Measurements from ENCODE around the gene XRN2. TPM values are rescaled to one million over a fixed set of nuclear protein-coding genes. Genes with fewer than 3 reads are reported as not detected.

XRN2 gene
- polyA plus RNA-seq, 1 donor from 2014 or later: 142 TPM

DNA sequence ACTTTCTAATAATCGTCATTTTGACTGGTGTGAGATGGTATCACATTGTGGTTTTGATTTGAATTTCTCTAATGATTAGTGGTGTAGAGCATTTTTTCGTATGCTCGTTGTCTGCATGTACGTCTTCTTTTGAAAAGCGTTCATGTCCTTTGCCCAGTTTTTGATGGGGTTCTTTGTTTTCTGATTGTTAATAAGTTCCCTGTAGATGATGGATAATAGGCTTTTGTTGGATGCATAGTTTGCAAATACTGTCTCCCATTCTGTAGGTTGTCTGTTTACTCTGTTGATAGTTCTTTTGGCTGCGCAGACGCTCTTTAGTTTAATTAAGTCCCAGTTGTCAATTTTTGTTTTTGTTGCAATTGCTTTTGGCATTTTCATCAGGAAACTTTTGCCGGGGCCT is 32.3 kb upstream of the XRN2 start:
- H3F3A ChIP-seq (ENCODE audit: insufficient read depth, low read length, poor library complexity, severe bottlenecking): no peaks in the 10 kb centered on the region
- H3K27ac ChIP-seq (ENCODE audit: low read length): no peak overlapping the region
- no peak overlapping the region for H3K9ac ChIP-seq (ENCODE audit: low read length)
- no peak overlapping the region for H3K4me2 ChIP-seq (ENCODE audit: low read length)
- no peaks in the 10 kb centered on the region for H3K9me3 ChIP-seq (ENCODE audit: low read length)
- no peak overlapping the region for H3K4me3 ChIP-seq (ENCODE audit: low read length)
- no peaks in the 10 kb centered on the region for H3K79me2 ChIP-seq (replicated peaks; ENCODE audit: insufficient read depth, low read length)
- TF ChIP-seq MXI1 (conservative IDR thresholded peaks at IDR 0.05; ENCODE audit: poor library complexity, severe bottlenecking): no peak
- TF ChIP-seq RAD21 (conservative IDR thresholded peaks at IDR 0.05): no peak
- TF ChIP-seq, protein P1, sequence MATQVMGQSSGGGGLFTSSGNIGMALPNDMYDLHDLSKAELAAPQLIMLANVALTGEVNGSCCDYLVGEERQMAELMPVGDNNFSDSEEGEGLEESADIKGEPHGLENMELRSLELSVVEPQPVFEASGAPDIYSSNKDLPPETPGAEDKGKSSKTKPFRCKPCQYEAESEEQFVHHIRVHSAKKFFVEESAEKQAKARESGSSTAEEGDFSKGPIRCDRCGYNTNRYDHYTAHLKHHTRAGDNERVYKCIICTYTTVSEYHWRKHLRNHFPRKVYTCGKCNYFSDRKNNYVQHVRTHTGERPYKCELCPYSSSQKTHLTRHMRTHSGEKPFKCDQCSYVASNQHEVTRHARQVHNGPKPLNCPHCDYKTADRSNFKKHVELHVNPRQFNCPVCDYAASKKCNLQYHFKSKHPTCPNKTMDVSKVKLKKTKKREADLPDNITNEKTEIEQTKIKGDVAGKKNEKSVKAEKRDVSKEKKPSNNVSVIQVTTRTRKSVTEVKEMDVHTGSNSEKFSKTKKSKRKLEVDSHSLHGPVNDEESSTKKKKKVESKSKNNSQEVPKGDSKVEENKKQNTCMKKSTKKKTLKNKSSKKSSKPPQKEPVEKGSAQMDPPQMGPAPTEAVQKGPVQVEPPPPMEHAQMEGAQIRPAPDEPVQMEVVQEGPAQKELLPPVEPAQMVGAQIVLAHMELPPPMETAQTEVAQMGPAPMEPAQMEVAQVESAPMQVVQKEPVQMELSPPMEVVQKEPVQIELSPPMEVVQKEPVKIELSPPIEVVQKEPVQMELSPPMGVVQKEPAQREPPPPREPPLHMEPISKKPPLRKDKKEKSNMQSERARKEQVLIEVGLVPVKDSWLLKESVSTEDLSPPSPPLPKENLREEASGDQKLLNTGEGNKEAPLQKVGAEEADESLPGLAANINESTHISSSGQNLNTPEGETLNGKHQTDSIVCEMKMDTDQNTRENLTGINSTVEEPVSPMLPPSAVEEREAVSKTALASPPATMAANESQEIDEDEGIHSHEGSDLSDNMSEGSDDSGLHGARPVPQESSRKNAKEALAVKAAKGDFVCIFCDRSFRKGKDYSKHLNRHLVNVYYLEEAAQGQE (IDR thresholded peaks at IDR 0.05; ENCODE audit: borderline replicate concordance): no peak
- TF ChIP-seq EZH2 (IDR thresholded peaks at IDR 0.05; ENCODE audit: borderline replicate concordance, insufficient read depth, low read length, poor library complexity, severe bottlenecking): no peak
- no peak for TF ChIP-seq EP300 (conservative IDR thresholded peaks at IDR 0.05; ENCODE audit: poor library complexity, severe bottlenecking)
- TF ChIP-seq POLR2AphosphoS5 (IDR thresholded peaks at IDR 0.05): no peak
- no peak for TF ChIP-seq SMC3 (conservative IDR thresholded peaks at IDR 0.05; ENCODE audit: poor library complexity)
- TF ChIP-seq TAF1 (IDR thresholded peaks at IDR 0.05; ENCODE audit: low read depth): no peak
- TF ChIP-seq, protein P2, sequence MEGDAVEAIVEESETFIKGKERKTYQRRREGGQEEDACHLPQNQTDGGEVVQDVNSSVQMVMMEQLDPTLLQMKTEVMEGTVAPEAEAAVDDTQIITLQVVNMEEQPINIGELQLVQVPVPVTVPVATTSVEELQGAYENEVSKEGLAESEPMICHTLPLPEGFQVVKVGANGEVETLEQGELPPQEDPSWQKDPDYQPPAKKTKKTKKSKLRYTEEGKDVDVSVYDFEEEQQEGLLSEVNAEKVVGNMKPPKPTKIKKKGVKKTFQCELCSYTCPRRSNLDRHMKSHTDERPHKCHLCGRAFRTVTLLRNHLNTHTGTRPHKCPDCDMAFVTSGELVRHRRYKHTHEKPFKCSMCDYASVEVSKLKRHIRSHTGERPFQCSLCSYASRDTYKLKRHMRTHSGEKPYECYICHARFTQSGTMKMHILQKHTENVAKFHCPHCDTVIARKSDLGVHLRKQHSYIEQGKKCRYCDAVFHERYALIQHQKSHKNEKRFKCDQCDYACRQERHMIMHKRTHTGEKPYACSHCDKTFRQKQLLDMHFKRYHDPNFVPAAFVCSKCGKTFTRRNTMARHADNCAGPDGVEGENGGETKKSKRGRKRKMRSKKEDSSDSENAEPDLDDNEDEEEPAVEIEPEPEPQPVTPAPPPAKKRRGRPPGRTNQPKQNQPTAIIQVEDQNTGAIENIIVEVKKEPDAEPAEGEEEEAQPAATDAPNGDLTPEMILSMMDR (IDR thresholded peaks at IDR 0.05; ENCODE audit: poor library complexity, severe bottlenecking): no peak
- no peaks in the 10 kb centered on the region for H3K36me3 ChIP-seq (ENCODE audit: insufficient read depth, low read length)
- no peak overlapping the region for H2AFZ ChIP-seq (ENCODE audit: low read depth, low read length)
- H3K9me2 ChIP-seq (ENCODE audit: insufficient read depth, low read length): no peaks in the 10 kb centered on the region
- H4K20me1 ChIP-seq (ENCODE audit: insufficient read depth): no peaks in the 10 kb centered on the region
- no peaks in the 10 kb centered on the region for H3K27me3 ChIP-seq (ENCODE audit: insufficient read depth, low read depth, low read length)

DNA sequence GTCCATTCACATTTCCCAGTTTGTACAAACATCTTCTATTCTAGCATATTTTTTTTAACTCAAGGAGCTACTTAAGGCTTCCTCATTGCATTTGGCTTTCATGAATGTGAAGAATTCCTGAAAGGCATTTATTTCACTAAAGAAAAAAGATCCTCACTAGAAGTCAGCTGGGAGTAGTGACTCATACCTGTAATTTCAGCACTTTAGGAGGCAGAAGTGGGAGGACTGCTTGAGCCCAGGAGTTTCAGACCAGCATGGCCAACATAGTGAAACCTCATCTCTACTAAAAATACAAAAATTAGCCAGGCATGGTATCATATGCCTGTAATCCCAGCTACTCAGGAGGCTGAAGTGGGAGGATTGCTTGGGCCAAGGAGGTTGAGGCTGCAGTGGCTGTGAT is 30.9 kb upstream of the XRN2 start:
- Histone ChIP-seq H3K4me2 (ENCODE audit: low read length) (no peak overlapping the region), H3K36me3 (ENCODE audit: insufficient read depth, low read length) (no peaks in the 10 kb centered on the region), H3K27ac (ENCODE audit: low read length) (no peak overlapping the region), H4K20me1 (ENCODE audit: insufficient read depth) (no peaks in the 10 kb centered on the region), H3K9ac (ENCODE audit: low read length) (no peak overlapping the region), H3K27me3 (ENCODE audit: insufficient read depth, low read depth, low read length) (no peaks in the 10 kb centered on the region), H3K4me3 (ENCODE audit: low read length) (no peak overlapping the region), H3K9me2 (ENCODE audit: insufficient read depth, low read length) (no peaks in the 10 kb centered on the region), H3K9me3 (ENCODE audit: low read length) (no peaks in the 10 kb centered on the region), H2AFZ (ENCODE audit: low read depth, low read length) (no peak overlapping the region), H3F3A (ENCODE audit: insufficient read depth, low read length, poor library complexity, severe bottlenecking) (no peaks in the 10 kb centered on the region), H3K79me2 (replicated peaks; ENCODE audit: insufficient read depth, low read length) (no peaks in the 10 kb centered on the region)
- TF ChIP-seq POLR2AphosphoS5 (IDR thresholded peaks at IDR 0.05) (no peak), TAF1 (IDR thresholded peaks at IDR 0.05; ENCODE audit: low read depth) (no peak), EP300 (conservative IDR thresholded peaks at IDR 0.05; ENCODE audit: poor library complexity, severe bottlenecking) (no peak), SMC3 (conservative IDR thresholded peaks at IDR 0.05; ENCODE audit: poor library complexity) (no peak), EZH2 (IDR thresholded peaks at IDR 0.05; ENCODE audit: borderline replicate concordance, insufficient read depth, low read length, poor library complexity, severe bottlenecking) (no peak), RAD21 (conservative IDR thresholded peaks at IDR 0.05) (no peak), MXI1 (conservative IDR thresholded peaks at IDR 0.05; ENCODE audit: poor library complexity, severe bottlenecking) (no peak)
- TF ChIP-seq, protein P1 (IDR thresholded peaks at IDR 0.05; ENCODE audit: borderline replicate concordance): no peak
- TF ChIP-seq, protein P2 (IDR thresholded peaks at IDR 0.05; ENCODE audit: poor library complexity, severe bottlenecking): no peak

Data from neural cell (in vitro differentiated cells).